Vagina (tissue), 2 donors: ENCODE data around the gene ALOXE3. TPM values are rescaled to one million over a fixed set of nuclear protein-coding genes. Genes with fewer than 3 reads are reported as not detected.
"Not testable (repeated sequence)": the region's sequence is repeated elsewhere in the genome, so short reads cannot be mapped to it uniquely, and the experiment has no call there.

ENCODE experiments used
- DNase-seq, 2 donors: peaks; one replicate each; pipeline ENCODE4 v3.0.0-alpha.2; 2017; ENCODE audit errors: extremely low spot score in 2 of 2
- H3K27ac ChIP-seq: fragments of 200-600 bp; sonication (generic); one replicate; pipeline ENCODE4 v1.5.1; 2019
- H3K27me3 ChIP-seq: fragments of 200-600 bp; sonication (generic); one replicate; pipeline ENCODE4 v1.5.1; 2019
- H3K36me3 ChIP-seq, 2 donors: fragments of 200-600 bp; sonication (generic); one replicate each; pipeline ENCODE4 v1.5.1; 2017 to 2019
- H3K4me1 ChIP-seq: fragments of 200-600 bp; sonication (generic); one replicate; pipeline ENCODE4 v1.5.1; 2019
- H3K4me3 ChIP-seq, 2 donors: fragments of 200-600 bp; sonication (generic); 1 replicate in 1 of 2; 2 replicates in 1 of 2; pipeline ENCODE4 v1.5.1; 2016 to 2019
- H3K9me3 ChIP-seq: fragments of 200-600 bp; sonication (generic); one replicate; pipeline ENCODE4 v1.5.1; 2019
- CTCF ChIP-seq, 3 experiments: fragments of 450-650 bp in 2 of 3; fragments of 200-600 bp in 1 of 3; sonication (generic) in 1 of 3; IDR thresholded peaks; one replicate each; pipeline ENCODE4 v1.5.1; 2017 to 2019; ENCODE audit warnings: antibody characterized with exemption in 3 of 3, mild to moderate bottlenecking in 2 of 3, moderate library complexity in 2 of 3
- POLR2A ChIP-seq, 2 donors: fragments of 450-650 bp; IDR thresholded peaks; one replicate each; pipeline ENCODE4 v1.6.1; 2017; ENCODE audit warnings: antibody characterized with exemption in 2 of 2, mild to moderate bottlenecking in 2 of 2, moderate library complexity in 2 of 2
- POLR2AphosphoS5 ChIP-seq, 2 donors: sonication (generic); formaldehyde crosslinking; IDR thresholded peaks; one replicate each; pipeline ENCODE4 v1.9.0; 2017; ENCODE audit warnings: antibody characterized with exemption in 2 of 2, mild to moderate bottlenecking in 2 of 2, low read depth in 1 of 2; ENCODE audit not compliant: insufficient read depth in 1 of 2
- intact Hi-C: fragments of 100-400 bp; cut with DNase I; formaldehyde crosslinking; loops from one replicate; pipeline ENCODE4 v1.15.1; 2023
- total RNA-seq: library from RNA; depleted of rRNA; stranded (reverse); fragments of >200 nt; gene quantifications from one replicate; pipeline ENCODE4 v1.2.3, GENCODE V29; 2016

The ALOXE3 gene
- total RNA-seq, 1 donor from 2014 or later: 1.5 TPM

- Histone ChIP-seq H3K4me1 (peaks cover 13% of the 10 kb centered on the region), H3K36me3 (no peaks in the 10 kb centered on the region), H3K4me3 (peak overlapping the region; percentile 29 to 45), H3K9me3 (no peaks in the 10 kb centered on the region), H3K27me3 (peaks cover 9% of the 10 kb centered on the region), H3K27ac (no peak overlapping the region)
- intact Hi-C loops: no loop called here
- DNase-seq: no peak
- TF ChIP-seq CTCF (IDR thresholded peaks at IDR 0.05): peak in 2 of 3 experiments; percentile 58 to 61
- TF ChIP-seq POLR2A (IDR thresholded peaks at IDR 0.05): no peak
- peak; percentile 9 to 17 for TF ChIP-seq POLR2AphosphoS5 (IDR thresholded peaks at IDR 0.05; ENCODE audit: insufficient read depth in 1 of 2, low read depth in 1 of 2)
These were observed 8.5 kb downstream of the ALOXE3 start for GRCh38 chr17:8109661-8110455.

DNA sequence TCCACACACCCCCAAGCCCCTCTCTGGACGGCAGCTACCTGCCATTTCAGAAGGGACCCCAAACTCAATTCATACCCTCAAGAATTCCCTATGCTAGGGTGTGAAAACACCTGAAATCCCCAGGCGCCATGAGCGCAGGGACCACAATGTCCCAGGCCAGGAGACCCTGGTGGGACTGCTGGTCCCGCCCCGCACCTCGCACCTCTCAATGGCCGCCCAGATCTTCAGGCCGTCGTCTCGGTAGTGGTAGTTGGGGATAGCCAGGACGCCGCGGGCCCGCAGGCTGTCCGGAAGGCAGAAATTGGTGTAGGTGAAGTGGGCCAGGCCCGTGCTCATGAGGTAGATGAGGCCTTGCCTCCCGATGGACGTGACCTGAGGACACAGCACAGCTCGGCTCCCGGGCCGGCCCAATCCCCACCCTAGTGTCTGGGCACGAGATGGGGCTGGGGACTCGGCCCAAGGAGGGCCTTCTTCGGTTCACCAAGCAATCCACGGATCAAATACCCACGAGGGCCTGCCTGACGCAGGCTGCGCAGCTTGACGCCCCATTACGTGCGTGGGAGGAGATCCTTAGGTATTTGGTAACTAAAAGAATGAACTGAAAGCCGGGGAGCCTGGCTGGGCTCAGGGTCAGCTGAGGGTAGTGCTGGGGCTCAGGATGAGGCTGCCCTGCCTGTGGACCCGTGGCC, 9.2 kb downstream of the ALOXE3 start:
- Histone ChIP-seq H3K4me3 (no peak overlapping the region), H3K36me3 (no peaks in the 10 kb centered on the region)
- intact Hi-C loops: no loop called here

GRCh38 chr17:8106980-8107379, 11.3 kb downstream of the ALOXE3 start:
- H3K4me1 ChIP-seq: peaks cover 13% of the 10 kb centered on the region
- H3K4me3 ChIP-seq, H3K27ac ChIP-seq, H3K27me3 ChIP-seq, intact Hi-C loops, H3K36me3 ChIP-seq, H3K9me3 ChIP-seq, DNase-seq: not testable (repeated sequence)

More for the DNA sequence above, 9.2 kb downstream of the ALOXE3 start:
- Histone ChIP-seq H3K4me1 (peaks cover 13% of the 10 kb centered on the region), H3K9me3 (no peaks in the 10 kb centered on the region), H3K27me3 (peaks cover 9% of the 10 kb centered on the region), H3K27ac (no peak overlapping the region)
- DNase-seq: no peak
- TF ChIP-seq POLR2A (IDR thresholded peaks at IDR 0.05): no peak
- TF ChIP-seq POLR2AphosphoS5 (IDR thresholded peaks at IDR 0.05; ENCODE audit: insufficient read depth in 1 of 2, low read depth in 1 of 2): no peak

DNA sequence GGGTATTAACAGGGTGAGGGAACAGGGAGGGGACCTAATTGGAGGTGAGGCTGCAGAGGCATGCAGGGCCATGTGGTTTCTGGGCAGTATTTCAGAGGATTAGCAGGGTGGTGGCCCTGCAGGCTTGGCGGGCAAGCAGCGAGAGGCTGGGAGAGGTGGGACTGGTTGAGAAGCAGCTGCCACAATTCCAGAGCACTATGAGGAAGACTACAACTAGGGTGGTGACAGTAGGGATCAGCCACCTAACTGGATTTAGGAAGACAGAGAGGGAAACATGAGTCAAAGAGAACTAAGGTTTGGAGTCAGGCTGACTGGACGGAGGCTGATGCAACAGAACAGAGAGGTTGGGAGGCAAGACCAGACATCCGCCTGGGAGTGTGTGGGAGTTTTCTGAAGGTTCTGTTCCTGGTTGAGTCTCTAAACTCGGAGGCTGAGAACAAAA, 12.3 kb downstream of the ALOXE3 start:
- TF ChIP-seq CTCF (IDR thresholded peaks at IDR 0.05) (no peak), POLR2AphosphoS5 (IDR thresholded peaks at IDR 0.05; ENCODE audit: insufficient read depth in 1 of 2, low read depth in 1 of 2) (peak; percentile 14 to 50), POLR2A (IDR thresholded peaks at IDR 0.05) (no peak)
- intact Hi-C loops: no loop called here
- peaks cover 9% of the 10 kb centered on the region for H3K27me3 ChIP-seq
- no peaks in the 10 kb centered on the region for H3K9me3 ChIP-seq
- H3K4me3 ChIP-seq: no peak overlapping the region
- H3K36me3 ChIP-seq: no peaks in the 10 kb centered on the region
- no peak overlapping the region for H3K27ac ChIP-seq
- peaks cover 13% of the 10 kb centered on the region for H3K4me1 ChIP-seq
- no peak for DNase-seq

DNA sequence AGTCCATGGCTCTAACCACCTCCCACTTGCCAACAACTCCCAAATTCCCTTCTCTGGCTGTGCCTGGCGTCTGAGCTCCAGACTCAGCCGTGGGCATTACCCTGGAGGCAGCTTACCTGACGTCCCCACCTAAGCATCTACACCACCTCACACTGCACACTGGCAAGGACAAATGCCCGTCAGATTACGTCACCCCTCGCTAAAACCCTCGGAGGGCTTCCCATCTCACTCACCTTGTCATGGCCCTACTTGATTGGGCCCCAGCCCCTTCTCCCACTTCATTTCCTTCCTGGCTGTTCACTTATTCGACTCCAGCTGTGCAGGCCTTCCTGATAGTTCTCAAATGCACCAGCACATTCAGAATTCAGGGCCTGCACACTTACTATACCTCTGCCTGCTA, 13.4 kb downstream of the ALOXE3 start:
- DNase-seq: no peak
- Histone ChIP-seq H3K4me3 (no peak overlapping the region), H3K9me3 (no peaks in the 10 kb centered on the region), H3K4me1 (peaks cover 7% of the 10 kb centered on the region), H3K27me3 (peaks cover 3% of the 10 kb centered on the region), H3K27ac (no peak overlapping the region), H3K36me3 (no peaks in the 10 kb centered on the region)
- TF ChIP-seq CTCF (IDR thresholded peaks at IDR 0.05) (no peak), POLR2AphosphoS5 (IDR thresholded peaks at IDR 0.05; ENCODE audit: insufficient read depth in 1 of 2, low read depth in 1 of 2) (no peak), POLR2A (IDR thresholded peaks at IDR 0.05) (no peak)
- intact Hi-C loops: no loop called here

DNA sequence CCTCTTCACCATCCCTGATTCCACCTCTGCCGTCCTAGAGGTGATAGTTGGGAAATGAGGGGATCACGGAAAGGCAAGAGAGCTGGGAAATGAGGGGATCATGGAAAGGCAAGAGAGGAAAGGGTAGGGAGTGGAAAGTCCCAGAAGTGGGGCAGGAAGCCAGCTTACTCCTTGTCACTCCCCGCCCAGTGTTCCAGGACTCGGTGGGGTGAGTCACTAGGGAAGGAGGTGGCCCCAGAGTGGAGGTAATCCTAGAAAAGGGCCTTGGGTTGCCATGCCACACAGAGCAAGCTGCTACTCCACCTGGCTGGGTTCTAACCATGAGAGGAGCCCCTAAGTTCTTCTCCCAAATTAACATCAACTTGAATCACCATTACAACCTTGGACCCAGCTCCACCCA, 14.8 kb downstream of the ALOXE3 start:
- peak overlapping the region; percentile 20 for H3K27ac ChIP-seq
- H3K4me1 ChIP-seq: no peaks in the 10 kb centered on the region
- H3K9me3 ChIP-seq: no peaks in the 10 kb centered on the region
- TF ChIP-seq CTCF (IDR thresholded peaks at IDR 0.05): no peak
- no peak for TF ChIP-seq POLR2A (IDR thresholded peaks at IDR 0.05)
- TF ChIP-seq POLR2AphosphoS5 (IDR thresholded peaks at IDR 0.05; ENCODE audit: insufficient read depth in 1 of 2, low read depth in 1 of 2): no peak
- intact Hi-C loops: no loop called here
- no peak for DNase-seq
- no peak overlapping the region for H3K4me3 ChIP-seq
- no peaks in the 10 kb centered on the region for H3K27me3 ChIP-seq
- no peaks in the 10 kb centered on the region for H3K36me3 ChIP-seq
